Vagina (tissue), 2 donors: Measurements from ENCODE around the gene NIPBL. TPM values are rescaled to one million over a fixed set of nuclear protein-coding genes. Genes with fewer than 3 reads are reported as not detected.
"Not testable (repeated sequence)": the region's sequence is repeated elsewhere in the genome, so short reads cannot be mapped to it uniquely, and the experiment has no call there.

ENCODE experiments used
- DNase-seq, 2 donors: peaks; one replicate each; pipeline ENCODE4 v3.0.0-alpha.2; 2017; ENCODE audit errors: extremely low spot score in 2 of 2
- H3K27ac ChIP-seq: fragments of 200-600 bp; sonication (generic); one replicate; pipeline ENCODE4 v1.5.1; 2019
- H3K27me3 ChIP-seq: fragments of 200-600 bp; sonication (generic); one replicate; pipeline ENCODE4 v1.5.1; 2019
- H3K36me3 ChIP-seq, 2 donors: fragments of 200-600 bp; sonication (generic); one replicate each; pipeline ENCODE4 v1.5.1; 2017 to 2019
- H3K4me1 ChIP-seq: fragments of 200-600 bp; sonication (generic); one replicate; pipeline ENCODE4 v1.5.1; 2019
- H3K4me3 ChIP-seq, 2 donors: fragments of 200-600 bp; sonication (generic); 1 replicate in 1 of 2; 2 replicates in 1 of 2; pipeline ENCODE4 v1.5.1; 2016 to 2019
- H3K9me3 ChIP-seq: fragments of 200-600 bp; sonication (generic); one replicate; pipeline ENCODE4 v1.5.1; 2019
- CTCF ChIP-seq, 3 experiments: fragments of 450-650 bp in 2 of 3; fragments of 200-600 bp in 1 of 3; sonication (generic) in 1 of 3; IDR thresholded peaks; one replicate each; pipeline ENCODE4 v1.5.1; 2017 to 2019; ENCODE audit warnings: antibody characterized with exemption in 3 of 3, mild to moderate bottlenecking in 2 of 3, moderate library complexity in 2 of 3
- POLR2A ChIP-seq, 2 donors: fragments of 450-650 bp; IDR thresholded peaks; one replicate each; pipeline ENCODE4 v1.6.1; 2017; ENCODE audit warnings: antibody characterized with exemption in 2 of 2, mild to moderate bottlenecking in 2 of 2, moderate library complexity in 2 of 2
- POLR2AphosphoS5 ChIP-seq, 2 donors: sonication (generic); formaldehyde crosslinking; IDR thresholded peaks; one replicate each; pipeline ENCODE4 v1.9.0; 2017; ENCODE audit warnings: antibody characterized with exemption in 2 of 2, mild to moderate bottlenecking in 2 of 2, low read depth in 1 of 2; ENCODE audit not compliant: insufficient read depth in 1 of 2
- intact Hi-C: fragments of 100-400 bp; cut with DNase I; formaldehyde crosslinking; loops from one replicate; pipeline ENCODE4 v1.15.1; 2023
- total RNA-seq: library from RNA; depleted of rRNA; stranded (reverse); fragments of >200 nt; gene quantifications from one replicate; pipeline ENCODE4 v1.2.3, GENCODE V29; 2016

Gene NIPBL
- total RNA-seq, 1 donor from 2014 or later = 67.8 TPM

- no peaks in the 10 kb centered on the region for H3K36me3 ChIP-seq
- H3K4me1 ChIP-seq = no peaks in the 10 kb centered on the region
- H3K9me3 ChIP-seq = no peaks in the 10 kb centered on the region
- intact Hi-C loops = no loop called here
- no peaks in the 10 kb centered on the region for H3K27me3 ChIP-seq
- DNase-seq = no peak
- H3K27ac ChIP-seq = no peak overlapping the region
- TF ChIP-seq CTCF (IDR thresholded peaks at IDR 0.05) (no peak), POLR2A (IDR thresholded peaks at IDR 0.05) (no peak), POLR2AphosphoS5 (IDR thresholded peaks at IDR 0.05; ENCODE audit: insufficient read depth in 1 of 2, low read depth in 1 of 2) (no peak)
- no peak overlapping the region for H3K4me3 ChIP-seq
These were observed 204.1 kb downstream of the NIPBL start for GRCh38 chr5:37080697-37081096.

- H3K9me3 ChIP-seq, DNase-seq, H3K4me3 ChIP-seq, H3K27me3 ChIP-seq, intact Hi-C loops, H3K4me1 ChIP-seq, H3K36me3 ChIP-seq, H3K27ac ChIP-seq: not testable (repeated sequence)
These were observed 206.4 kb downstream of the NIPBL start for GRCh38 chr5:37082977-37083376.

- H3K27ac ChIP-seq, H3K4me3 ChIP-seq, intact Hi-C loops, H3K9me3 ChIP-seq, H3K27me3 ChIP-seq, H3K36me3 ChIP-seq, H3K4me1 ChIP-seq, DNase-seq: not testable (repeated sequence)
These were observed 209.5 kb downstream of the NIPBL start for GRCh38 chr5:37086026-37086425.

- H3K4me1 ChIP-seq = no peaks in the 10 kb centered on the region
- TF ChIP-seq POLR2A (IDR thresholded peaks at IDR 0.05) (no peak), POLR2AphosphoS5 (IDR thresholded peaks at IDR 0.05; ENCODE audit: insufficient read depth in 1 of 2, low read depth in 1 of 2) (no peak)
- intact Hi-C loops = no loop called here
- no peaks in the 10 kb centered on the region for H3K9me3 ChIP-seq
- DNase-seq = no peak
- H3K27me3 ChIP-seq = no peaks in the 10 kb centered on the region
- no peaks in the 10 kb centered on the region for H3K36me3 ChIP-seq
- H3K27ac ChIP-seq = no peak overlapping the region
- no peak overlapping the region for H3K4me3 ChIP-seq
These were observed 210.1 kb downstream of the NIPBL start for GRCh38 chr5:37086466-37087173.

- Histone ChIP-seq H3K27me3 (no peaks in the 10 kb centered on the region), H3K4me1 (no peaks in the 10 kb centered on the region), H3K36me3 (no peaks in the 10 kb centered on the region), H3K27ac (no peak overlapping the region), H3K9me3 (no peaks in the 10 kb centered on the region), H3K4me3 (no peak overlapping the region)
- intact Hi-C loops = no loop called here
- TF ChIP-seq POLR2A (IDR thresholded peaks at IDR 0.05) (no peak), CTCF (IDR thresholded peaks at IDR 0.05) (no peak), POLR2AphosphoS5 (IDR thresholded peaks at IDR 0.05; ENCODE audit: insufficient read depth in 1 of 2, low read depth in 1 of 2) (no peak)
- no peak for DNase-seq
These were observed 211.4 kb downstream of the NIPBL start for GRCh38 chr5:37088009-37088408.

GRCh38 chr5:37090123-37090726 lies 213.7 kb downstream of the NIPBL start:
- Histone ChIP-seq H3K4me3 (no peak overlapping the region), H3K9me3 (no peaks in the 10 kb centered on the region), H3K36me3 (no peaks in the 10 kb centered on the region), H3K27me3 (no peaks in the 10 kb centered on the region), H3K4me1 (no peaks in the 10 kb centered on the region), H3K27ac (no peak overlapping the region)
- intact Hi-C loops = no loop called here
- DNase-seq = no peak
- TF ChIP-seq POLR2A (IDR thresholded peaks at IDR 0.05) = no peak
- TF ChIP-seq POLR2AphosphoS5 (IDR thresholded peaks at IDR 0.05; ENCODE audit: insufficient read depth in 1 of 2, low read depth in 1 of 2) = no peak
- no peak for TF ChIP-seq CTCF (IDR thresholded peaks at IDR 0.05)
